HL-60 (cell line): Measurements from ENCODE around the gene ERBB2.

Source experiments
- CTCF ChIP-seq: IDR thresholded peaks from one replicate; pipeline ENCODE4 v1.5.1; 2011; ENCODE audit warnings: low read length, control low read depth, inconsistent platforms; ENCODE audit not compliant: insufficient read depth
- GABPA ChIP-seq: IDR thresholded peaks from 2 replicates; pipeline ENCODE4 v1.6.1; 2012; ENCODE audit warnings: low read depth
- POLR2AphosphoS5 ChIP-seq: IDR thresholded peaks from 2 replicates; pipeline ENCODE4 v1.6.1; 2012; ENCODE audit warnings: low read depth
- REST ChIP-seq: IDR thresholded peaks from 2 replicates; pipeline ENCODE4 v1.6.1; 2012; ENCODE audit warnings: low read depth; ENCODE audit not compliant: insufficient replicate concordance

DNA sequence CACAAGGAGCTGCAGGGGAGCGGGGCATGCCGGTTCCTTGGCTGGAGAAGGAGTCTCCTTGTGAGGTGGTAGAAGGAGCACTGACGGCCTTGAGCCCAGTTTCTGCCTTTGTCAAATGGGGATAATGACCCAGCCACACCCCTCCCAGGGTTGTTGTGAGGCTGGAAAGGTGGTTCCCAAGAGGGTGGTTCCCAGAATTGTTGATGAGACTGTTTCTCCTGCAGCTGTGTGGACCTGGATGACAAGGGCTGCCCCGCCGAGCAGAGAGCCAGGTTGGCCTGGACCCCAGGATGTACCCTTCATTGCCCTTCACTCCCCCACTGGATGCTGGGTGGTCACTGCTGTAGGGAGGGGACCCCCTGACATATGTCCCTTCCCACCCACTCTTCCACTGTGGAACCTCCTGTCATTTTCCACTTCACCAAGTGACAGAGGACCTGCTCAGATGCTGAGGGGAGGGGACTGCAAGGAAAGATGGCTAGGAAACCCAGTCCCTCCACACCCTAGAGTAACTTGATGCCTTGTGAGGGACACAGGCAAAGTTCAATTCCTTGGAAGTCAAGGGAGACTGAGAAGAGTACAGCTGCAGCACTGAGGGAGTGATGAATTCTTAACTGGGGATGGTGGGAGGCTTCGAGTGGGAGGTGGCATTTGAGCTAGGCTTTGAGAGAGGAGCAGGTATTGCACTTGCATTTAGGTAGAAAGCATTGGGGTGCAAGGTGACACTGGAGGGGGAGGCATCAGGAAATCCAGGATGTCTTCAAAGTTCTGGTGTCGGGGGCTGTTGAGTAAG is 19.9 kb downstream of the ERBB2 start:
- TF ChIP-seq CTCF = no peak
- TF ChIP-seq REST = no peak
- no peak for TF ChIP-seq POLR2AphosphoS5
- TF ChIP-seq GABPA = no peak
